ENCODE data around the gene TADA2B. TPM values are rescaled to one million over a fixed set of nuclear protein-coding genes. Genes with fewer than 3 reads are reported as not detected.

TADA2B gene
- total and polyA plus RNA-seq, 2 donors (not counting 1 experiment from before 2014, with no cell fraction given) = 13.6 to 38.5 TPM

DNA sequence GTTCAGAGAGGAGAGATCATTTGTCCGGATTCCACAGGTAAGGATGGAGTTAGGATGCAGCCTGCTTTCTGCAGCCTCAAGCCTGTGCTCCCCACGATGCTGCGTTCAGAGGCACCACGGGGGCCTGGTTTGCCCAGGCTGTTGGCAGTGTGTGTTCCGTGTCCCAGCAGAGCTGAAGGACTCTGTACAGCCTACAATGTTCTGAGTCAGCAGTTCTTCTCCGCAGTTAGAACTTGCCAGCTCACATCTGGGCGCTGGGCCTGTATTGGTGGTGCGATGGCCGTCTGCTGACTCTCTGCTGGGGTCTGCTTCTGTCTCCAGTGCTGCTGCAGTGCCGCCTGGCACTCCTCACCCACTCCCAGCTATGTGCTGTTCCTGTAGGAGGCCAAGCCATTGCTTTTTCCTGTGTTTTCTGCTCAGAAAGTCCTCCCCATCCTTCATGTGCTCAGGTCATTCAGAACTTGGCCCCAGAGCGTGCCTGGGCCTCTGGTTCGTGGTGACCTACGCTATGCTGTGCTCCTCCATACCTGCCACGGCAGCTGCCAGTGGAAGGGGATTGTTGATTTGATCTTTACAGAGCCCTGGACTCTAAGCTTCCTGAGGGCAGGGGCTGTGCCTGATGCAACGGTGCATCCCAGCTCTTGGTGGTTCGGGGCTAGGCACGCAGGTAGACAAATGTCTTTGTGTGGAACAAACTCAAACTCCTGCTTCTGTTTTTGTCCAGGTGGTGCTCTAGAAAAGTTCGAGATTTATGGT, 42.6 kb upstream of the TADA2B start:
- H2AFZ ChIP-seq (ENCODE audit: insufficient read depth, low read depth, low read length, poor library complexity, severe bottlenecking) = no peak overlapping the region
- Mint-ChIP-seq H3K27ac (no peak overlapping the region), H3K27me3 (no peaks in the 10 kb centered on the region), H3K9me3 (ENCODE audit: insufficient read depth) (no peaks in the 10 kb centered on the region), H3K4me1 (no peaks in the 10 kb centered on the region), H3K4me3 (no peak overlapping the region)
- H3K27ac ChIP-seq (ENCODE audit: low read length in 2 of 2) = no peak overlapping the region
- no peak for DNase-seq
- no peaks in the 10 kb centered on the region for H3K27me3 ChIP-seq (replicated peaks in 1 of 4; ENCODE audit: control extremely low read depth in 1 of 4, control insufficient read depth in 3 of 4, insufficient read depth in 4 of 4, low read length in 3 of 4)
- H3K9me3 ChIP-seq (ENCODE audit: control extremely low read depth in 1 of 3, control insufficient read depth in 2 of 3, insufficient read depth in 1 of 3, low read length in 2 of 3) = no peaks in the 10 kb centered on the region
- no peak overlapping the region for H3K9ac ChIP-seq (ENCODE audit: low read length)
- peaks cover 2 to 81% of the 10 kb centered on the region in 2 experiments for H3K36me3 ChIP-seq (replicated peaks in 1 of 2; ENCODE audit: control extremely low read depth in 1 of 2, control insufficient read depth in 1 of 2, extremely low read depth in 1 of 2, insufficient read depth in 2 of 2, low read length in 1 of 2)
- H3K79me2 ChIP-seq (ENCODE audit: control insufficient read depth, insufficient read depth, low read length) = peaks cover 23% of the 10 kb centered on the region
- ChIA-PET CTCF (no interaction called here), POLR2A (no interaction called here)
- intact Hi-C loops (cut with micrococcal nuclease) = no loop called here
- 97% methylated on average over 18 of the region's 18 CpGs for WGBS (ENCODE audit: insufficient coverage)
- H3K4me3 ChIP-seq (ENCODE audit: control extremely low read depth in 1 of 5, extremely low read depth in 1 of 5, insufficient read depth in 1 of 5, low read depth in 2 of 5, low read length in 4 of 5) = no peak overlapping the region
- ATAC-seq (ENCODE audit: low read depth) = no peak
- TF ChIP-seq, protein P1, sequence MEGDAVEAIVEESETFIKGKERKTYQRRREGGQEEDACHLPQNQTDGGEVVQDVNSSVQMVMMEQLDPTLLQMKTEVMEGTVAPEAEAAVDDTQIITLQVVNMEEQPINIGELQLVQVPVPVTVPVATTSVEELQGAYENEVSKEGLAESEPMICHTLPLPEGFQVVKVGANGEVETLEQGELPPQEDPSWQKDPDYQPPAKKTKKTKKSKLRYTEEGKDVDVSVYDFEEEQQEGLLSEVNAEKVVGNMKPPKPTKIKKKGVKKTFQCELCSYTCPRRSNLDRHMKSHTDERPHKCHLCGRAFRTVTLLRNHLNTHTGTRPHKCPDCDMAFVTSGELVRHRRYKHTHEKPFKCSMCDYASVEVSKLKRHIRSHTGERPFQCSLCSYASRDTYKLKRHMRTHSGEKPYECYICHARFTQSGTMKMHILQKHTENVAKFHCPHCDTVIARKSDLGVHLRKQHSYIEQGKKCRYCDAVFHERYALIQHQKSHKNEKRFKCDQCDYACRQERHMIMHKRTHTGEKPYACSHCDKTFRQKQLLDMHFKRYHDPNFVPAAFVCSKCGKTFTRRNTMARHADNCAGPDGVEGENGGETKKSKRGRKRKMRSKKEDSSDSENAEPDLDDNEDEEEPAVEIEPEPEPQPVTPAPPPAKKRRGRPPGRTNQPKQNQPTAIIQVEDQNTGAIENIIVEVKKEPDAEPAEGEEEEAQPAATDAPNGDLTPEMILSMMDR (IDR thresholded peaks at IDR 0.05) = no peak
- TF ChIP-seq EZH2 (IDR thresholded peaks at IDR 0.05; ENCODE audit: borderline replicate concordance, insufficient read depth, low read depth, low read length, poor library complexity, severe bottlenecking) = no peak
- H3K4me2 ChIP-seq (replicated peaks; ENCODE audit: low read depth, low read length, poor library complexity, severe bottlenecking) = no peak overlapping the region
- H4K20me1 ChIP-seq (ENCODE audit: control insufficient read depth, insufficient read depth, low read length, poor library complexity, severe bottlenecking) = peaks cover 9% of the 10 kb centered on the region
- no peaks in the 10 kb centered on the region for H3K4me1 ChIP-seq (ENCODE audit: control insufficient read depth in 2 of 2, insufficient read depth in 2 of 2, low read length in 2 of 2)

GRCh38 chr4:7001271-7001670, 41.9 kb upstream of the TADA2B start:
- Mint-ChIP-seq H3K27me3 (no peaks in the 10 kb centered on the region), H3K9me3 (ENCODE audit: insufficient read depth) (no peaks in the 10 kb centered on the region), H3K27ac (no peak overlapping the region), H3K4me3 (no peak overlapping the region), H3K4me1 (no peaks in the 10 kb centered on the region)
- no peak for TF ChIP-seq EZH2 (IDR thresholded peaks at IDR 0.05; ENCODE audit: borderline replicate concordance, insufficient read depth, low read depth, low read length, poor library complexity, severe bottlenecking)
- TF ChIP-seq, protein P1 (IDR thresholded peaks at IDR 0.05) = no peak
- Histone ChIP-seq H2AFZ (ENCODE audit: insufficient read depth, low read depth, low read length, poor library complexity, severe bottlenecking) (no peak overlapping the region), H3K9ac (ENCODE audit: low read length) (no peak overlapping the region), H3K4me3 (ENCODE audit: control extremely low read depth in 1 of 5, extremely low read depth in 1 of 5, insufficient read depth in 1 of 5, low read depth in 2 of 5, low read length in 4 of 5) (no peak overlapping the region), H3K27me3 (replicated peaks in 1 of 4; ENCODE audit: control extremely low read depth in 1 of 4, control insufficient read depth in 3 of 4, insufficient read depth in 4 of 4, low read length in 3 of 4) (no peaks in the 10 kb centered on the region), H3K4me2 (replicated peaks; ENCODE audit: low read depth, low read length, poor library complexity, severe bottlenecking) (no peak overlapping the region), H3K79me2 (ENCODE audit: control insufficient read depth, insufficient read depth, low read length) (peaks cover 23% of the 10 kb centered on the region), H4K20me1 (ENCODE audit: control insufficient read depth, insufficient read depth, low read length, poor library complexity, severe bottlenecking) (peaks cover 9% of the 10 kb centered on the region), H3K9me3 (ENCODE audit: control extremely low read depth in 1 of 3, control insufficient read depth in 2 of 3, insufficient read depth in 1 of 3, low read length in 2 of 3) (no peaks in the 10 kb centered on the region), H3K36me3 (replicated peaks in 1 of 2; ENCODE audit: control extremely low read depth in 1 of 2, control insufficient read depth in 1 of 2, extremely low read depth in 1 of 2, insufficient read depth in 2 of 2, low read length in 1 of 2) (peaks cover 2 to 84% of the 10 kb centered on the region in 2 experiments), H3K27ac (ENCODE audit: low read length in 2 of 2) (no peak overlapping the region), H3K4me1 (ENCODE audit: control insufficient read depth in 2 of 2, insufficient read depth in 2 of 2, low read length in 2 of 2) (no peaks in the 10 kb centered on the region)
- CTCF ChIA-PET = no interaction called here
- POLR2A ChIA-PET = no interaction called here
- WGBS (ENCODE audit: insufficient coverage) = 98% methylated on average over 7 of the region's 7 CpGs
- no peak for DNase-seq
- intact Hi-C loops (cut with micrococcal nuclease) = no loop called here
- no peak for ATAC-seq (ENCODE audit: low read depth)

All from B cell (primary cell).